GM18868 (cell line): ENCODE data around the gene CNEP1R1.

ENCODE experiments used
- ATAC-seq: cut with Tn5 transposase; IDR thresholded peaks from one replicate; pipeline ENCODE4 v1.9.1; 2021; ENCODE audit warnings: mild to moderate bottlenecking, moderate library complexity; ENCODE audit not compliant: unreplicated experiment

Gene CNEP1R1

DNA sequence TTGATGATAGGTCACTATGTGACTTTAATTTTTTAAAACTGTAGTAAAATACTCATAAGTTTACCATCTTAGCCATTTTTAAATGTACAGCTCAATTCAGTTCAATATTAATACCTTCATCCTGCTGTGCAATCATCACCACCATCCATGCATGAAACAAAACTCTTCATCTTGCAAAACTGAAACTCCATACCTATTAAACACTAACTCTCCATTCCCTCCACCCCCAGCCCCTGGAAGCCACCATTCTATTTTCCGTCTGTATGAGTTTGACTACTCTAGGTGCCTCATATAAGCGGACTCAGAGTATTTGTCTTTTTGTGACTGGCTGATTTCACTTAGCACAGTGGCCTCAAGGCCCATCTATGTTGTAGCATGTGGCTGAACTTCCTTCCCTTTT is 9.4 kb upstream of the CNEP1R1 start:
- ATAC-seq = no peak

GRCh38 chr16:50017553-50017952 is 7.5 kb upstream of the CNEP1R1 start:
- ATAC-seq = no peak

- ATAC-seq = no peak
These were observed 3.5 kb upstream of the CNEP1R1 start for GRCh38 chr16:50021544-50021943.

DNA sequence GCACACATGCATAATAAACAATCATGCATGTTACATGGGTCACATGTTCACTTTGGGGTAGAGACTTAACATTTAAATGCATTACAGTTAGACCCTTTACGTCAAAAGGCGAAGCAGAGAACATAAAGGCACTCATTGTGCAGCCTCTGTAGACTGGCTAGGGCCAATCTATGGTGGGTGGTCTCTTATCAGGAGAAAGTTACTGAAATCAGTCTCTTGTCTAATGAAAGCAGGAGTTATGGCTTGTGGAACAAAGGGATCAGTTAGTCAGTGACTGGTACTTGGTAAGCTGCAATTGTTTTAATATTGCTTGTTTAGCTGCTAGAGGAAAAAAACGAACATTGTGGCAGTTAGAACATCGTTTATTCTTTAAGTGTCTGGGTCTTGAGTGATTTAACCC is 1.4 kb upstream of the CNEP1R1 start:
- ATAC-seq = no peak

GRCh38 chr16:50024207-50024606 is 818 bp upstream of the CNEP1R1 start:
- ATAC-seq = no peak

DNA sequence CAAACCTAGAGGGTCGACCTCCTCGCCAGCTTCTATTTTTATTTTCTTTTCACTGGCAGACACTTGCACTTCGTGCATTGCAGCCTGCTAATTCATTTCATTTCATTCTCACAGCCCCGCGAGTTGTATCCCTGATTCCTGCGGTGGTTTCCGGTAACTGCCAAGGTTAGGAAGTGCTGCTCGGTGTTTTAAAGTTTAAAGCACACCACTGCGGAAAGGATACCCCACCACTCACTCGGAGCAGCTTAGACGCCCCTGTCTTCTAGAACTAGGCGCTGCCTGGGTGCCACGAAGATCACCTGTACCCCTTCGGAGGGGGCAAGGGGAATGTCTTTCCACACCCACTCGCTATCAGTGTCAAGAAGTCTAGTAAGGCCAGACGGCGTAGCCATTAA is 509 bp downstream of the CNEP1R1 start:
- ATAC-seq = peak; percentile 1

DNA sequence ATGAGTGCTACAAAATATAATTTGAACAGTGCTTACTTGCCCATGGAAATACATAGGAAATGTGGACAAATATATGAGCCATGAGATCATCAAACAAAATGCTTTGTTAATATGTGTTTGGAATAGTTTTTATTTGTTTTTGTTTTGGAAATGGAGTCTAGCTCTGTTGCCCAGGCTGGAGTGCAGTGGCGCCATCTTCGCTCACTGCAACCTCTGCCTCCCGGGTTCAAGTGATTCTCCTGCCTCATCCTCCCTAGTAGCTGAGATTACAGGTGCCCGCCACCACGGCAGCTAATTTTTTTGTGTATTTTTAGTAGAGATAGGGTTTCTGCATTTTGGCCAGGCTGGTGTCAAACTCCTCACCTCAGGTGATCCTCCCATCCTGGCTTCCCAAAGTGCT is 2.8 kb downstream of the CNEP1R1 start:
- no peak for ATAC-seq

DNA sequence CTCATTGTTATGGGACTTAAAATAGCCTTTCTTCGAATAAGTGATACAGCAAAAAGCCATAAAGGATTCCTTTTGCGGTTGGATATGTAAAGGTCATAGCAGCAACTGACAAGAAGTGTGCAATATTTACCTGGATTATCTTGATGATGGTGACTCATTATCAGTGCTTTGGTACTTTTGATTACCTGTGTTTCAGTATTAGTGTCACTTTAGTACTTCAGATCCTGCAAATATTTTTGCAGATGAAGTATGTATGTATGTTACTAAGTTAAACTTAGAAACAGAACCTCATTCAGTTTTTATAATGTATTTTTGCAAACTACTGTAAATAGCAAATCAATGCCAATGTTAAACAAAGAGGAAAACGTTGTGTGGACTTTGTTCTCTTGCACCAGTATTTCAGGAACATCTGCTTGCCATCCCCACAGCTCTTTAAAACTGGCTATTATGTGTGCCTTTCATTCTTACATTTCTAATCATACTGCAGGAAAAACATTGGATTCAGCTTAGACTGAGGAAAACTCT is 10.5 kb downstream of the CNEP1R1 start:
- no peak for ATAC-seq

- ATAC-seq = no peak
These were observed 11.4 kb downstream of the CNEP1R1 start for GRCh38 chr16:50036426-50036825.

- ATAC-seq = no peak
These were observed 12.7 kb downstream of the CNEP1R1 start for GRCh38 chr16:50037662-50038220.

DNA sequence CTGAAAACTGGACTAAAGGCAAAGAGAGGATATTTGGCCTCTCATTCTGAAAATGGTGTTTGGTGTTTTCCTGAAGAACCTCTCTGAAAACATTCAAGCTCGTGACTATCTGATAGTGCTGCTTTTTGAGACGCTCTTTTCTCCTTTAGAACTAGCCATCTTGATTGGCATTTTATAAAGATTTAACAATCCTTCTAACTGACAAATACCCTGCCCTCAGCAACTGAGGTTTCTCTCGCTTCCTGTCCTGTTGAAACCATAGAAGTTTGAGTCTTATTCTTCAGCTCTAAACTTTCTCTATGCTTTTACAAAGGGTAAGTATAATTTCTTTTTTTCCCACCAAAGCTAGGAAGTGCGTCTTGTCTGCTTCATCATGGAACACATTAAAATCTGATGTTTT is 13.3 kb downstream of the CNEP1R1 start:
- no peak for ATAC-seq

DNA sequence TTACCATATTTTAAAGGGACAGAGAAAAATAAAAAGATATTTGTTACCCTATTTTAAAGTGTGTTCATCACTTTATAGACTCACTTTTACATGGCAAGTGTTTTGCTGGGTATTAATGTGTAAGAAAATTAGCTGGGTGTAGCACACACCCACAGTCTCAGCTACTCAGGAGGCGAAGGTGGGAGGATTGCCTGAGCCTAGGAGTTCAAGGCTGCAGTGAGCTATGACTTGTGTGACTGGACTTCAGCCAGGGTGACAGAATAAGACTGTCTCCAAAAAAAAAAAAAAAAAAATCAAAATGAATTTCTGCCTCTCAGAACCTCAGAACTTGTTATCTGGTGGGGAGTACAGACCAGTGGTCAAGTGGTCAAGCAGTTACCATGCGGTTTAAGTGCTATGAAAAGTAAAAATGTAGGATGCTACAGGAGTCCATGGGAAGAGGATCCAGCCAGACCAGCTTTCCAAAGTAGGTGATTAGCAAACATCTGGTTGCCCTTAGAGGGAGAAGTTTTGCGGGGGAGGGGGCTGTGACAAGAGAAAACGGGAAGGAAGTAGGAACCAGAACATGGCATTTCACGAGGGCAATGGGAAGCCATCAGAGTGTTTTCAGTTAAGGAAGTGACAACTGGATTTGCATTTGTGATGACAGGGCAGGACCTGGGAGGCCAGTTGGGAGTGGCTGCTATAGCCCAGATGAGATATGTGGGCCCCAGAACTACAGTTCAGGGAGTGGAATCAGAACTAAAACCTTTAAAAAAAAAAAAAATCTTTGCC is 13.9 kb downstream of the CNEP1R1 start:
- ATAC-seq = no peak

DNA sequence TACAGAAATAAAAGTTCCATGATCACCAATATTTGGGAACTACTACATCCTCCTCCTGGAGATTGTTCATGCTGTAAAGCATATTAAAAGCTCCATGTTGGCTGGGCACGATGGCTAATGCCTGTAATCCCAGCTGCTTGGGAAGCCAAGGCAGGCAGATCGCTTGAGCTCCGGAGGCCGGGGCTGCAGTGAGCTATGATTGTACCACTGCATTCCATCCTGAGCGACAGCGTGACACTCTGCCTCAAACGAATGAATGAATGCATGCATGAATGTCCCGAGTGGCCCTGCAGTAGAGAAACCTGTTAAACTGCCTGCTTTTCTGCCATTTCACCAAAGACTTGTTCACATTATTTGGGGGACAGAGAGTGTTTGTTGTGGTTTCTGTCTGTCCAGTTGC is 15.0 kb downstream of the CNEP1R1 start:
- ATAC-seq = no peak

DNA sequence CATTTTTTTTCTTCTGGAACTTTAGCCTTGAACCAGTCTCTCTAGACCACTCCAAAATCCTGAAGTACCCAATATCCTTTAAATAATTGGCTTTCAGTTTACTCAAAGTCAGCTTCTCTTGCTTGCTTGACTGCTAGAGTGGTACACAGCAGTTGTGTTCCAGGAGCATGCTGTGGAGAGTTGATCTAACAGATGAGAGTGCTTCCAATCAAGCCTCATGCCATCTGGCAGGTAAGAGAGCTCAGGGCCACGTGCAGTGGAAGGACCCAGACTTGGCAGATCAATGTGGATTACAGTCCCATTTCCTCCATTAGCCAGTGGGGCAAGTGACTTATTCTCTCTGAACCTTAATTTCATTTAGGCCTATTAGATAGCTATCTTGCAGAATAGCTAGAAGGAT is 15.7 kb downstream of the CNEP1R1 start:
- no peak for ATAC-seq

GRCh38 chr16:50043358-50043757 is 18.3 kb downstream of the CNEP1R1 start:
- no peak for ATAC-seq

GRCh38 chr16:50045412-50045811 is 20.4 kb downstream of the CNEP1R1 start:
- no peak for ATAC-seq

GRCh38 chr16:50046853-50047252 is 21.8 kb downstream of the CNEP1R1 start:
- ATAC-seq = no peak

GRCh38 chr16:50047864-50048263 is 22.8 kb downstream of the CNEP1R1 start:
- no peak for ATAC-seq

- no peak for ATAC-seq
These were observed 25.8 kb downstream of the CNEP1R1 start for GRCh38 chr16:50050802-50051201.

GRCh38 chr16:50056226-50056625 is 31.2 kb downstream of the CNEP1R1 start:
- no peak for ATAC-seq

DNA sequence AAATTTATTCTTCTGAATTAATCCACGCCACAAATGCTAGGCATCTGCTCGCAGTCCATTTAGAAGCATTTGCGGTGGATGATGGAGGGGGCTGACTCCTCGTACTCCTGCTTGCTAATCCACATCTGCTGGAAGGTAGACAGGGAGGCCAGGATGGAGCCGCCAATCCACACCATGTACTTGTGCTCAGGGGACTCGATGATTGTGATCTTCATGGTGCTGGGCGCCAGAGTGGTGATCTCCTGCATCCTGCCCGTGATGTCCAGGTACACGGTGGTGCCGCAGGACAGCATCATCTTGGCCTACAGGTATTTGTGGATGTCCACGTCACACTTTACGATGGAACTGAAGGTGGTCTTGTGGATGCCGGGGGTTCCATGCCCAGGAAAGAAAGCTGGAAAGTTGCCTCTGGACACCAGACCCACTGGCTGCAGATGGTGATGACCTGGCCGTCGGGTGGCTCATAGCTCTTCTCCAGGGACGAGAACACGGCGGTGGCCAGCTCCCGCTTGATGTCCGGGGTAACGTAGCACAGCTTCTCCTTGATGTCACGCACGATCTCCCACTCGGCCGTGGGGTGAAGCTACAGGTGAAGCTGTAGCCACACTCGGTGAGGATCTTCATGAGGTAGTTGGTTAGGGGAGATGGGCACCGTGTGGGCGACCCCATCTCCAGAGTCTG is 33.2 kb downstream of the CNEP1R1 start:
- no peak for ATAC-seq

DNA sequence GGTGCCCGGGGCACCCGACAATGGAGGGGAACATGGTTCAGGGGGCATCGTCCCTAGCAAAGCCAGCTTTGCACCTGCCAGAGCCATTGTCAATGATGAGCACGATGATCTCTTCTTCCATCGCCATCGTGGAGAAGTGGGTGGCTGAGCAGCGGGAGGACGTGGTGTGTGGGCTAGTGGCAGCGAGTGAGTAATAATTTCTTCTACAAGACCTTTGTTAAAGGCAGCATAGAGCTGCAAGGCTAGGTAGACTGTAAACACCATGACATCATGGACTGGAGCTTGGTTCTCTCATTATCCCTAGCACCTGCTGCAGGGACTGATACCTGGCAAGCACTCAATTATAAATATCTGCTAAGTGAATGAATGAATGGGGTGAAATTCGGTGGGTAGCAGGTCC is 34.1 kb downstream of the CNEP1R1 start:
- ATAC-seq = no peak
